ENCODE measurements around the gene SRSF1.

DNA sequence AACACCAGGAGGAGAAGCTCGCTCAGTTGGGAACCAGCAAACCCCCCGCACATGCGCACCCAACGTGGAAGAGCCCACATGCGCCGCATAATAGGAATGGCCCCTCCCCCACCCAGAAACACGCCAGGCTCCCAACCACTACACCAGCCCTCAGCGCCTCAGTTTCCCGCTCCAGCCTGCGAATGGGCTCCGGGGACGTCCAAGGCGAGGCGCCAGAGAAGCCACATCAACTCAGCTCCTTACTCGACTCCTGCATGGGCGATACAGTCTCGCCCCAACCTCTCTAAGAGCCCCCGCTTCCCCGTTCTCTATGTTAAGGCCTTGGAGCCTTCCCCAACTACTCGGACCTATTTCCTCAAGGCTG, 504 bp downstream of the SRSF1 start:
- TF ChIP-seq, protein P1, sequence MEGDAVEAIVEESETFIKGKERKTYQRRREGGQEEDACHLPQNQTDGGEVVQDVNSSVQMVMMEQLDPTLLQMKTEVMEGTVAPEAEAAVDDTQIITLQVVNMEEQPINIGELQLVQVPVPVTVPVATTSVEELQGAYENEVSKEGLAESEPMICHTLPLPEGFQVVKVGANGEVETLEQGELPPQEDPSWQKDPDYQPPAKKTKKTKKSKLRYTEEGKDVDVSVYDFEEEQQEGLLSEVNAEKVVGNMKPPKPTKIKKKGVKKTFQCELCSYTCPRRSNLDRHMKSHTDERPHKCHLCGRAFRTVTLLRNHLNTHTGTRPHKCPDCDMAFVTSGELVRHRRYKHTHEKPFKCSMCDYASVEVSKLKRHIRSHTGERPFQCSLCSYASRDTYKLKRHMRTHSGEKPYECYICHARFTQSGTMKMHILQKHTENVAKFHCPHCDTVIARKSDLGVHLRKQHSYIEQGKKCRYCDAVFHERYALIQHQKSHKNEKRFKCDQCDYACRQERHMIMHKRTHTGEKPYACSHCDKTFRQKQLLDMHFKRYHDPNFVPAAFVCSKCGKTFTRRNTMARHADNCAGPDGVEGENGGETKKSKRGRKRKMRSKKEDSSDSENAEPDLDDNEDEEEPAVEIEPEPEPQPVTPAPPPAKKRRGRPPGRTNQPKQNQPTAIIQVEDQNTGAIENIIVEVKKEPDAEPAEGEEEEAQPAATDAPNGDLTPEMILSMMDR (IDR thresholded peaks at IDR 0.05; ENCODE audit: low read length): no peak
- no peak for TF ChIP-seq EZH2 (optimal IDR thresholded peaks at IDR 0.05; ENCODE audit: low read depth, low read length)
- TF ChIP-seq EZH2phosphoT487 (IDR thresholded peaks at IDR 0.05; ENCODE audit: low read length): no peak

All from MM.1S (cell line).